Measurements from ENCODE around the gene GNB4. TPM values are rescaled to one million over a fixed set of nuclear protein-coding genes. Genes with fewer than 3 reads are reported as not detected.

Gene GNB4
- polyA plus RNA-seq, 1 of the 3 experiments (the other 2 are of a cell fraction) = 8.7 TPM

- no peak for TF ChIP-seq PBX3 (IDR thresholded peaks at IDR 0.05)
- TF ChIP-seq RCOR1 (IDR thresholded peaks at IDR 0.05; ENCODE audit: low read length) = no peak
- TF ChIP-seq JUND (IDR thresholded peaks at IDR 0.05) = no peak
- TF ChIP-seq ZBTB33 (IDR thresholded peaks at IDR 0.05; ENCODE audit: borderline replicate concordance, low read depth) = no peak
- no peak for TF ChIP-seq USF1 (IDR thresholded peaks at IDR 0.05; ENCODE audit: borderline replicate concordance, low read depth)
- TF ChIP-seq ELF1 (IDR thresholded peaks at IDR 0.05) = no peak
- no peak for TF ChIP-seq SIN3A (IDR thresholded peaks at IDR 0.05; ENCODE audit: borderline replicate concordance, low read depth, low read length)
These were observed 48.3 kb downstream of the GNB4 start (continued) for GRCh38 chr3:179402963-179403362.

GRCh38 chr3:179401561-179401960, 49.7 kb downstream of the GNB4 start:
- H3K9me2 ChIP-seq = no peaks in the 10 kb centered on the region
- DNase-seq = no peak
- H3K4me3 ChIP-seq (ENCODE audit: low read depth in 2 of 2, low read length in 1 of 2) = no peak overlapping the region
- H3K79me2 ChIP-seq (ENCODE audit: insufficient read depth) = peaks cover 6% of the 10 kb centered on the region; the same call in 1 of the 2 replicates
- ChIA-PET POLR2A (no interaction called here), CTCF (interaction anchor here (0.6 to 1.5 kb wide), 3 partner anchors 11 to 373 kb away, joined by 3 read pairs; no protein-coding TSS in a partner anchor)
- H3F3A ChIP-seq (replicated peaks; ENCODE audit: insufficient read depth) = peaks cover 19% of the 10 kb centered on the region
- H2AFZ ChIP-seq (ENCODE audit: low read depth) = no peak overlapping the region
- no peak overlapping the region for H3K4me2 ChIP-seq
- 95% methylated on average over 3 of the region's 3 CpGs for WGBS (ENCODE audit: low lambda C conversion rate)
- no peak overlapping the region for H3K27ac ChIP-seq (ENCODE audit: low read depth in 2 of 2, low read length in 1 of 2)
- peaks cover 61 to 72% of the 10 kb centered on the region in 2 experiments for H3K36me3 ChIP-seq (replicated peaks in 1 of 2; ENCODE audit: control insufficient read depth in 1 of 2, insufficient read depth in 2 of 2, low read length in 1 of 2)
- H4K20me1 ChIP-seq (ENCODE audit: insufficient read depth) = no peaks in the 10 kb centered on the region
- H3K27me3 ChIP-seq (ENCODE audit: insufficient read depth) = no peaks in the 10 kb centered on the region
- no peaks in the 10 kb centered on the region for H3K9me3 ChIP-seq
- TF ChIP-seq SMC3 (IDR thresholded peaks at IDR 0.05; ENCODE audit: low read depth, low read length) (no peak), YY1 (IDR thresholded peaks at IDR 0.05; ENCODE audit: low read depth) (no peak), FOXM1 (IDR thresholded peaks at IDR 0.05; ENCODE audit: low read depth) (no peak), FOSL2 (IDR thresholded peaks at IDR 0.05; ENCODE audit: borderline replicate concordance, low read depth) (no peak), RXRA (IDR thresholded peaks at IDR 0.05; ENCODE audit: borderline replicate concordance, low read depth) (no peak), EP300 (IDR thresholded peaks at IDR 0.05; ENCODE audit: borderline replicate concordance in 1 of 2, low read depth in 1 of 2, low read length in 1 of 2) (no peak), GABPA (IDR thresholded peaks at IDR 0.05; ENCODE audit: low read depth) (no peak), NFIC (IDR thresholded peaks at IDR 0.05; ENCODE audit: borderline replicate concordance) (no peak), FOXJ3 (CRISPR knock-in tag; IDR thresholded peaks at IDR 0.05) (no peak), TAF1 (IDR thresholded peaks at IDR 0.05; ENCODE audit: borderline replicate concordance, low read depth, low read length) (no peak), REST (IDR thresholded peaks at IDR 0.05; ENCODE audit: low read depth, low read length) (no peak), POLR2AphosphoS5 (IDR thresholded peaks at IDR 0.05; ENCODE audit: low read depth, low read length) (no peak), USF1 (IDR thresholded peaks at IDR 0.05; ENCODE audit: borderline replicate concordance, low read depth) (no peak), IRF3 (IDR thresholded peaks at IDR 0.05; ENCODE audit: low read depth, low read length) (no peak), MAX (IDR thresholded peaks at IDR 0.05; ENCODE audit: low read depth) (no peak), MEF2A (IDR thresholded peaks at IDR 0.05; ENCODE audit: borderline replicate concordance, low read depth) (no peak)
- 0 out of 4 replicates have a peak, but pooled peaks cover 0 to 3% of the 10 kb centered on the region in 2 experiments for H3K4me1 ChIP-seq (ENCODE audit: control insufficient read depth in 1 of 2, insufficient read depth in 2 of 2, low read depth in 1 of 2, low read length in 1 of 2)
- no peak overlapping the region for H3K9ac ChIP-seq
